Measurements from ENCODE around the gene SLC46A1. TPM values are rescaled to one million over a fixed set of nuclear protein-coding genes. Genes with fewer than 3 reads are reported as not detected.

SLC46A1 gene
- total and polyA plus RNA-seq, 9 of the 15 experiments (the other 6 are each of a cell fraction or from before 2014, with no cell fraction given): 0.24 to 5.5 (median 3.1) TPM

DNA sequence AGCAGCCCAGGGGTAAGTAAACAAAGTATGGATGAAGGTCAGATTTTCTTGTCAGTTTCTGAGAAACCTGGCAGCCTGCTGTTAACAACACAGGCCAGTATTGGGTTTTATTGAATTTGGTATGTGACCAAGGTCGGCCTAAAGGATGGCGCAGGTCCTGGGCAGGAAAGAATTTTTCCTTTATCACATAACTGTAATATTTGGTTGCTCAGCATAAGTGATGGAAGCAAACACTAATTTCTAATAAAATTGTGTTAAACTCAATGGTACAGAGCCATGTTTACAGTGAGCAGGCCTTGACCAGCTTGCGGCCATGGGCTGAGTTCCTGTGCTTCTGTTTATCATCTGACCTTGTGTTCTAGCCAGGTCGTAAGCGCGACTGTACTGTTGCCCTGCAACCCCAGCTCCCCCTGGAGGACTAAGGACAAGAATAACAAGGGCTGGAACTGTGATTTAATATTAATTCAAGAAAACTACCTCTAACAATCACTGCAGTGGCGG lies 59.2 kb downstream of the SLC46A1 start (continued):
- peak in 1 of 2 experiments; percentile 85; a peak in 3 of 4 replicates for TF ChIP-seq RCOR1 (IDR thresholded peaks at IDR 0.05; ENCODE audit: borderline replicate concordance in 1 of 2, low read depth in 2 of 2, low read length in 2 of 2)
- TF ChIP-seq MAFF (IDR thresholded peaks at IDR 0.05; ENCODE audit: low read length): no peak
- TF ChIP-seq RAD21 (CRISPR knock-in tag; conservative IDR thresholded peaks at IDR 0.05 in 1 of 2, IDR thresholded peaks at IDR 0.05 in 1 of 2): peak; percentile 37 to 69
- TF ChIP-seq HDAC1 (IDR thresholded peaks at IDR 0.05): peak in 1 of 2 experiments; percentile 27; a peak in 1 of 4 replicates
- peak; percentile 22; the same call in 1 of the 2 replicates for TF ChIP-seq STAG1 (CRISPR knock-in tag; IDR thresholded peaks at IDR 0.05; ENCODE audit: borderline replicate concordance)
- TF ChIP-seq MAFG (tag; conservative IDR thresholded peaks at IDR 0.05): no peak
- TF ChIP-seq, protein P1, sequence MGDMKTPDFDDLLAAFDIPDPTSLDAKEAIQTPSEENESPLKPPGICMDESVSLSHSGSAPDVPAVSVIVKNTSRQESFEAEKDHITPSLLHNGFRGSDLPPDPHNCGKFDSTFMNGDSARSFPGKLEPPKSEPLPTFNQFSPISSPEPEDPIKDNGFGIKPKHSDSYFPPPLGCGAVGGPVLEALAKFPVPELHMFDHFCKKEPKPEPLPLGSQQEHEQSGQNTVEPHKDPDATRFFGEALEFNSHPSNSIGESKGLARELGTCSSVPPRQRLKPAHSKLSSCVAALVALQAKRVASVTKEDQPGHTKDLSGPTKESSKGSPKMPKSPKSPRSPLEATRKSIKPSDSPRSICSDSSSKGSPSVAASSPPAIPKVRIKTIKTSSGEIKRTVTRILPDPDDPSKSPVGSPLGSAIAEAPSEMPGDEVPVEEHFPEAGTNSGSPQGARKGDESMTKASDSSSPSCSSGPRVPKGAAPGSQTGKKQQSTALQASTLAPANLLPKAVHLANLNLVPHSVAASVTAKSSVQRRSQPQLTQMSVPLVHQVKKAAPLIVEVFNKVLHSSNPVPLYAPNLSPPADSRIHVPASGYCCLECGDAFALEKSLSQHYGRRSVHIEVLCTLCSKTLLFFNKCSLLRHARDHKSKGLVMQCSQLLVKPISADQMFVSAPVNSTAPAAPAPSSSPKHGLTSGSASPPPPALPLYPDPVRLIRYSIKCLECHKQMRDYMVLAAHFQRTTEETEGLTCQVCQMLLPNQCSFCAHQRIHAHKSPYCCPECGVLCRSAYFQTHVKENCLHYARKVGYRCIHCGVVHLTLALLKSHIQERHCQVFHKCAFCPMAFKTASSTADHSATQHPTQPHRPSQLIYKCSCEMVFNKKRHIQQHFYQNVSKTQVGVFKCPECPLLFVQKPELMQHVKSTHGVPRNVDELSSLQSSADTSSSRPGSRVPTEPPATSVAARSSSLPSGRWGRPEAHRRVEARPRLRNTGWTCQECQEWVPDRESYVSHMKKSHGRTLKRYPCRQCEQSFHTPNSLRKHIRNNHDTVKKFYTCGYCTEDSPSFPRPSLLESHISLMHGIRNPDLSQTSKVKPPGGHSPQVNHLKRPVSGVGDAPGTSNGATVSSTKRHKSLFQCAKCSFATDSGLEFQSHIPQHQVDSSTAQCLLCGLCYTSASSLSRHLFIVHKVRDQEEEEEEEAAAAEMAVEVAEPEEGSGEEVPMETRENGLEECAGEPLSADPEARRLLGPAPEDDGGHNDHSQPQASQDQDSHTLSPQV (IDR thresholded peaks at IDR 0.05): peak; percentile 30; the same call in 1 of the 2 replicates
- peak; percentile 40 to 71; a peak in 3 of 4 replicates for TF ChIP-seq FOXK2 (conservative IDR thresholded peaks at IDR 0.05 in 1 of 2, IDR thresholded peaks at IDR 0.05 in 1 of 2; ENCODE audit: low read depth in 2 of 2)
- TF ChIP-seq, protein P2, sequence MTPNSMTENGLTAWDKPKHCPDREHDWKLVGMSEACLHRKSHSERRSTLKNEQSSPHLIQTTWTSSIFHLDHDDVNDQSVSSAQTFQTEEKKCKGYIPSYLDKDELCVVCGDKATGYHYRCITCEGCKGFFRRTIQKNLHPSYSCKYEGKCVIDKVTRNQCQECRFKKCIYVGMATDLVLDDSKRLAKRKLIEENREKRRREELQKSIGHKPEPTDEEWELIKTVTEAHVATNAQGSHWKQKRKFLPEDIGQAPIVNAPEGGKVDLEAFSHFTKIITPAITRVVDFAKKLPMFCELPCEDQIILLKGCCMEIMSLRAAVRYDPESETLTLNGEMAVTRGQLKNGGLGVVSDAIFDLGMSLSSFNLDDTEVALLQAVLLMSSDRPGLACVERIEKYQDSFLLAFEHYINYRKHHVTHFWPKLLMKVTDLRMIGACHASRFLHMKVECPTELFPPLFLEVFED (CRISPR knock-in tag; conservative IDR thresholded peaks at IDR 0.05): no peak
- no peak for TF ChIP-seq SUPT5H (IDR thresholded peaks at IDR 0.05)
- TF ChIP-seq, protein P3, sequence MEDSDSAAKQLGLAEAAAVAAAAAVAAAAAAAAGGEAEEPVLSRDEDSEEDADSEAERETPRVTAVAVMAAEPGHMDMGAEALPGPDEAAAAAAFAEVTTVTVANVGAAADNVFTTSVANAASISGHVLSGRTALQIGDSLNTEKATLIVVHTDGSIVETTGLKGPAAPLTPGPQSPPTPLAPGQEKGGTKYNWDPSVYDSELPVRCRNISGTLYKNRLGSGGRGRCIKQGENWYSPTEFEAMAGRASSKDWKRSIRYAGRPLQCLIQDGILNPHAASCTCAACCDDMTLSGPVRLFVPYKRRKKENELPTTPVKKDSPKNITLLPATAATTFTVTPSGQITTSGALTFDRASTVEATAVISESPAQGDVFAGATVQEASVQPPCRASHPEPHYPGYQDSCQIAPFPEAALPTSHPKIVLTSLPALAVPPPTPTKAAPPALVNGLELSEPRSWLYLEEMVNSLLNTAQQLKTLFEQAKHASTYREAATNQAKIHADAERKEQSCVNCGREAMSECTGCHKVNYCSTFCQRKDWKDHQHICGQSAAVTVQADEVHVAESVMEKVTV (CRISPR knock-in tag; IDR thresholded peaks at IDR 0.05): peak; percentile 47; the same call in 1 of the 2 replicates
- TF ChIP-seq, protein P4, sequence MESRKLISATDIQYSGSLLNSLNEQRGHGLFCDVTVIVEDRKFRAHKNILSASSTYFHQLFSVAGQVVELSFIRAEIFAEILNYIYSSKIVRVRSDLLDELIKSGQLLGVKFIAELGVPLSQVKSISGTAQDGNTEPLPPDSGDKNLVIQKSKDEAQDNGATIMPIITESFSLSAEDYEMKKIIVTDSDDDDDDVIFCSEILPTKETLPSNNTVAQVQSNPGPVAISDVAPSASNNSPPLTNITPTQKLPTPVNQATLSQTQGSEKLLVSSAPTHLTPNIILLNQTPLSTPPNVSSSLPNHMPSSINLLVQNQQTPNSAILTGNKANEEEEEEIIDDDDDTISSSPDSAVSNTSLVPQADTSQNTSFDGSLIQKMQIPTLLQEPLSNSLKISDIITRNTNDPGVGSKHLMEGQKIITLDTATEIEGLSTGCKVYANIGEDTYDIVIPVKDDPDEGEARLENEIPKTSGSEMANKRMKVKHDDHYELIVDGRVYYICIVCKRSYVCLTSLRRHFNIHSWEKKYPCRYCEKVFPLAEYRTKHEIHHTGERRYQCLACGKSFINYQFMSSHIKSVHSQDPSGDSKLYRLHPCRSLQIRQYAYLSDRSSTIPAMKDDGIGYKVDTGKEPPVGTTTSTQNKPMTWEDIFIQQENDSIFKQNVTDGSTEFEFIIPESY (CRISPR knock-in tag; IDR thresholded peaks at IDR 0.05): peak; percentile 56
- peak; percentile 74; the same call in 1 of the 2 replicates for TF ChIP-seq PHF21A (IDR thresholded peaks at IDR 0.05; ENCODE audit: borderline replicate concordance, low read depth)

Data from K562 (cell line).